IMR-90 (cell line): ENCODE measurements around the gene GAL3ST2. TPM values are rescaled to one million over a fixed set of nuclear protein-coding genes. Genes with fewer than 3 reads are reported as not detected.

Experiments
- ATAC-seq: fragments of 200-7000 bp; cut with Tn5 transposase; 2 replicates; pipeline ENCODE4 v1.9.1; 2020; ENCODE audit warnings: low read depth, mild to moderate bottlenecking, moderate library complexity
- BruUV-seq: library from RNA; stranded (reverse); fragments of 400-500 nt; replicated peaks from 2 replicates; lab custom pipeline; 2021; lab: Mats Ljungman, UMichigan
- CTCF ChIA-PET: fragments of 300-600 bp; formaldehyde crosslinking; extraction: SDS; loops from one replicate; lab custom pipeline; 2021; ENCODE audit warnings: antibody characterized with exemption; lab: Yijun Ruan, JAX
- POLR2A ChIA-PET: fragments of 300-600 bp; sonication (Branson Sonifier 250); formaldehyde crosslinking; loops from one replicate; lab custom pipeline; 2022; ENCODE audit warnings: antibody characterized with exemption; ENCODE audit not compliant: unreplicated experiment; lab: Charles Lee
- DNase-seq: peaks from one replicate; pipeline ENCODE4 v3.0.0; 2013
- H2AFZ ChIP-seq: replicated peaks from 2 replicates; pipeline ENCODE3; 2013; ENCODE audit warnings: low read length, mild to moderate bottlenecking; ENCODE audit not compliant: poor library complexity
- H2AK5ac ChIP-seq: 2 replicates; pipeline ENCODE4 v1.6.1; 2013; ENCODE audit warnings: low read depth, low read length, inconsistent platforms
- H2AK9ac ChIP-seq: replicated peaks from 2 replicates; pipeline ENCODE3; 2013; ENCODE audit warnings: mild to moderate bottlenecking, low read depth, low read length, moderate library complexity; ENCODE audit not compliant: poor library complexity
- H2BK120ac ChIP-seq: 2 replicates; pipeline ENCODE4 v1.6.1; 2013; ENCODE audit warnings: low read depth, low read length, inconsistent platforms
- H2BK15ac ChIP-seq: 3 replicates; pipeline ENCODE4 v1.6.1; 2013; ENCODE audit warnings: low read depth, low read length, inconsistent platforms
- H2BK20ac ChIP-seq: 2 replicates; pipeline ENCODE4 v1.6.1; 2013; ENCODE audit warnings: low read depth, mild to moderate bottlenecking, inconsistent platforms, low read length, moderate library complexity
- H2BK5ac ChIP-seq: 2 replicates; pipeline ENCODE4 v1.6.1; 2013; ENCODE audit warnings: mild to moderate bottlenecking, low read depth, low read length, inconsistent platforms; ENCODE audit not compliant: poor library complexity, severe bottlenecking
- H3K14ac ChIP-seq: replicated peaks from 2 replicates; pipeline ENCODE4 v1.6.1; 2013; ENCODE audit warnings: low read depth, low read length, inconsistent platforms
- H3K18ac ChIP-seq: 2 replicates; pipeline ENCODE4 v1.6.1; 2013; ENCODE audit warnings: low read depth, low read length, control low read depth
- H3K23ac ChIP-seq: 2 replicates; pipeline ENCODE4 v1.6.1; 2013; ENCODE audit warnings: low read depth, low read length, inconsistent platforms
- H3K27ac ChIP-seq: 2 replicates; pipeline ENCODE4 v1.5.1; 2013; ENCODE audit warnings: mild to moderate bottlenecking, control low read depth, low read length; ENCODE audit not compliant: insufficient read depth
- H3K27me3 ChIP-seq: 2 replicates; pipeline ENCODE4 v1.6.1; 2013; ENCODE audit warnings: low read length; ENCODE audit not compliant: control insufficient read depth, insufficient read depth
- H3K36me3 ChIP-seq: 2 replicates; pipeline ENCODE4 v1.6.1; 2013; ENCODE audit warnings: low read length, mixed read lengths; ENCODE audit not compliant: control insufficient read depth, insufficient read depth
- H3K4ac ChIP-seq: 2 replicates; pipeline ENCODE4 v1.6.1; 2013; ENCODE audit warnings: low read depth, low read length, inconsistent platforms
- H3K4me1 ChIP-seq: 2 replicates; pipeline ENCODE4 v1.6.1; 2013; ENCODE audit warnings: low read length, mixed read lengths; ENCODE audit not compliant: control insufficient read depth, insufficient read depth
- H3K4me2 ChIP-seq: 2 replicates; pipeline ENCODE4 v1.6.1; 2013; ENCODE audit warnings: low read depth, mild to moderate bottlenecking, control low read depth, low read length, moderate library complexity
- H3K4me3 ChIP-seq: 2 replicates; pipeline ENCODE4 v1.5.1; 2013; ENCODE audit warnings: low read depth, mild to moderate bottlenecking, control low read depth, low read length, moderate library complexity; ENCODE audit not compliant: insufficient read depth
- H3K56ac ChIP-seq: 2 replicates; pipeline ENCODE4 v1.6.1; 2013; ENCODE audit warnings: low read length, inconsistent platforms; ENCODE audit not compliant: insufficient read depth; ENCODE audit errors: extremely low read depth
- H3K79me1 ChIP-seq, 2 experiments: 2 replicates each; pipeline ENCODE4 v1.6.1; 2013; ENCODE audit warnings: low read length in 2 of 2, inconsistent platforms in 1 of 2, low read depth in 1 of 2
- H3K9ac ChIP-seq: 2 replicates; pipeline ENCODE4 v1.6.1; 2013; ENCODE audit warnings: low read depth, low read length, control low read depth
- H3K9me1 ChIP-seq: 2 replicates; pipeline ENCODE4 v1.6.1; 2013; ENCODE audit warnings: low read length, inconsistent platforms; ENCODE audit not compliant: insufficient read depth
- H3K9me3 ChIP-seq: 2 replicates; pipeline ENCODE4 v1.6.1; 2013; ENCODE audit warnings: low read length; ENCODE audit not compliant: control insufficient read depth, insufficient read depth
- H4K20me1 ChIP-seq: 2 replicates; pipeline ENCODE4 v1.6.1; 2013; ENCODE audit warnings: low read length, inconsistent platforms; ENCODE audit not compliant: insufficient read depth
- H4K5ac ChIP-seq: 2 replicates; pipeline ENCODE4 v1.6.1; 2013; ENCODE audit warnings: mild to moderate bottlenecking, low read depth, low read length, control low read depth
- H4K8ac ChIP-seq, 2 experiments: 2 replicates each; pipeline ENCODE4 v1.6.1; 2013; ENCODE audit warnings: low read depth in 2 of 2, low read length in 2 of 2, control low read depth in 1 of 2, inconsistent platforms in 1 of 2
- H4K91ac ChIP-seq: 2 replicates; pipeline ENCODE4 v1.6.1; 2013; ENCODE audit warnings: low read depth, low read length, inconsistent platforms; ENCODE audit not compliant: insufficient read depth
- MXI1 ChIP-seq: IDR thresholded peaks from 2 replicates; pipeline ENCODE4 v1.6.1; 2012; ENCODE audit warnings: low read depth, mild to moderate bottlenecking, low read length, moderate library complexity, borderline replicate concordance
- RFX5 ChIP-seq: IDR thresholded peaks from 2 replicates; pipeline ENCODE4 v1.8.0; 2012; ENCODE audit warnings: low read depth, mild to moderate bottlenecking, low read length, moderate library complexity
- SMC3 ChIP-seq: fragments of 150-350 bp; IDR thresholded peaks from 2 replicates; pipeline ENCODE4 v1.6.1; 2016; ENCODE audit warnings: low read depth, mild to moderate bottlenecking, antibody characterized with exemption, low read length, moderate library complexity
- WGBS, 2 experiments: methylation state at CpG; one replicate each; pipeline versions ENCODE4 v1.1.5 to v1.1.7; 2013; ENCODE audit warnings: missing lambda C conversion rate in 2 of 2; ENCODE audit not compliant: insufficient read length in 1 of 2; ENCODE audit errors: extremely low coverage in 2 of 2; 5-methylcytosine and 5-hydroxymethylcytosine counted together
- dilution Hi-C: fragments of 300-500 bp; cut with HindIII; formaldehyde crosslinking; loops from one replicate; pipeline ENCODE4 v1.14.3; 2018; ENCODE audit warnings: low sequenced_read_pairs; ENCODE audit not compliant: unreplicated experiment
- in situ Hi-C: fragments of 300-500 bp; cut with MboI; formaldehyde crosslinking; loops from 3 replicates; pipeline ENCODE4 v1.14.3; 2019; ENCODE audit warnings: low sequenced_read_pairs, inconsistent platforms, mixed read lengths
- intact Hi-C: fragments of 100-400 bp; cut with micrococcal nuclease; formaldehyde crosslinking; loops from 2 replicates; pipeline ENCODE4 v1.10.0; 2022
- polyA plus RNA-seq, 3 experiments: library from polyadenylated mRNA; depleted of rRNA; stranded (reverse); fragments of >200 nt; gene quantifications; 2 replicates each; pipeline ENCODE4 v1.2.3, GENCODE V29; 2012; ENCODE audit warnings: low replicate concordance in 1 of 3
- total RNA-seq: library from RNA; depleted of rRNA; stranded (reverse); fragments of >200 nt; gene quantifications from 2 replicates; pipeline ENCODE4 v1.2.3, GENCODE V29; 2012

GAL3ST2 gene
- total and polyA plus RNA-seq, 2 of the 4 experiments (the other 2 are of a cell fraction): 0.07 TPM; not detected in 1

DNA sequence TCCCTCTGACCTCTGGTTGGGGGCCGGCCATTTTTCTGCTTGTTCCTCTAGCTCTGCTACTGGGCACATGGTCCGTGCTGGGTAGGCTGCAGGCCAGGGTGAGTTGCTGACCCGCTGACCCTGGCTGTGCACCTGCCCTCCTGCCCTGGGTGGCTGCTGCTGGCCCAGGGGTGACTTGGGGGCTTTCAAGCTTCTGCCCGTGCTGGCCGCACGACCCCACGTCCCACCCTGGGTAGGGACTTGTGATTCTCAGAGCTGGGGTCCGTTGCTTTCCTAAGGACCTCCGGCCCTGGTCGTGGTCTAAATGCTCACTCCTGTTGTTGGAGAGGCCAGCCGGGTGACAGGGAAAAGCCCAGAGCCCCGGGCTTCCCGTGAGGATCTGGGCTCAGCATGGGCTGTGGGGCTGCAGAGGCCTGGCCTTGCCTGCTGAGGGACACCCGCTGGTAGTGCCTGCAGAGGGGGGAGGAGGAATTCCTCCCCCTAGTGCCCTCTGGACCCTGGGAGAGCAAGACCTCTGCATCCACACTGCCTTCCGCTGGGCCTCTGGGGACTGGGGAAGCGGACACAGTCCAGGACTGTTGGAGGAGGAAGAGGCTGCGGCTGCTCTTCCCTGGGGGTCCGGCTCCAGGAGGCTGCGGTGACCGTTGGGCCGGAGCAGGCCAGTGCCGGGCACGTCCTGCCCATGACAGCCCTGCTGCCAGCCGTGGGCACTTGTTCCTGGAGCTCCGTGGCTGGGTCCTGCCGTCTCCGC lies 6.3 kb upstream of the GAL3ST2 start:
- ATAC-seq: no peak
- Histone ChIP-seq H2BK5ac (no peak overlapping the region), H3K4ac (no peak overlapping the region), H3K4me1 (peaks cover 12% of the 10 kb centered on the region), H2AK9ac (no peak overlapping the region), H4K20me1 (no peaks in the 10 kb centered on the region; the same call in 1 of the 2 replicates), H2BK15ac (no peak overlapping the region), H4K5ac (no peak overlapping the region), H3K18ac (no peak overlapping the region), H2AFZ (no peak overlapping the region), H2AK5ac (no peak overlapping the region), H3K14ac (no peak overlapping the region), H3K9ac (no peak overlapping the region), H3K36me3 (peaks cover 3% of the 10 kb centered on the region; the same call in 1 of the 2 replicates), H2BK20ac (no peak overlapping the region), H3K23ac (no peak overlapping the region), H3K27me3 (no peaks in the 10 kb centered on the region), H3K56ac (no peak overlapping the region), H3K79me1 (no peaks in the 10 kb centered on the region), H4K91ac (no peak overlapping the region), H3K4me2 (no peak overlapping the region), H3K9me1 (no peaks in the 10 kb centered on the region), H3K4me3 (no peak overlapping the region), H4K8ac (no peak overlapping the region), H3K9me3 (no peaks in the 10 kb centered on the region), H2BK120ac (no peak overlapping the region), H3K27ac (no peak overlapping the region)
- POLR2A ChIA-PET: no interaction called here
- TF ChIP-seq SMC3 (no peak), MXI1 (no peak), RFX5 (no peak)
- intact Hi-C loops (no loop called here), in situ Hi-C loops (no loop called here), dilution Hi-C loops (no loop called here)
- BruUV-seq: no TSS peak
- WGBS, 2 experiments: 75% methylated on average over 6 of the region's 27 CpGs; no CpG with 5 or more reads in 1 of the 2 experiments
- CTCF ChIA-PET: no interaction called here
- DNase-seq: no peak
